Astrocyte (in vitro differentiated cells and primary cell): ENCODE measurements around the gene BTBD6. TPM values are rescaled to one million over a fixed set of nuclear protein-coding genes. Genes with fewer than 3 reads are reported as not detected.

Source experiments
- DNase-seq: peaks from one replicate; pipeline ENCODE4 v3.0.0-alpha.2; 2010; ENCODE audit warnings: low read depth
- FAIRE-seq: peaks from 2 replicates; lab custom pipeline; 2011; peaks lifted over from hg19 to GRCh38; lab: Jason Lieb, UNC
- H2AFZ ChIP-seq: 2 replicates; pipeline ENCODE4 v1.6.0; 2012; ENCODE audit warnings: low read depth, low read length, inconsistent platforms
- H3K27ac ChIP-seq: 2 replicates; pipeline ENCODE4 v1.5.1; 2011; ENCODE audit warnings: low read depth, low read length, inconsistent platforms
- H3K27me3 ChIP-seq: 2 replicates; pipeline ENCODE4 v1.6.0; 2011; ENCODE audit warnings: low read length, inconsistent platforms; ENCODE audit not compliant: insufficient read depth
- H3K36me3 ChIP-seq: 2 replicates; pipeline ENCODE4 v1.5.1; 2011; ENCODE audit warnings: low read length, inconsistent platforms; ENCODE audit not compliant: insufficient read depth
- H3K4me1 ChIP-seq: 2 replicates; pipeline ENCODE4 v1.5.1; 2011; ENCODE audit warnings: low read length, inconsistent platforms; ENCODE audit not compliant: insufficient read depth
- H3K4me2 ChIP-seq: 2 replicates; pipeline ENCODE4 v1.6.0; 2012; ENCODE audit warnings: low read length, inconsistent platforms
- H3K4me3 ChIP-seq: 2 replicates; pipeline ENCODE4 v1.5.1; 2011; ENCODE audit warnings: low read depth, mild to moderate bottlenecking, low read length, inconsistent platforms; ENCODE audit not compliant: insufficient read depth
- H3K79me2 ChIP-seq: 2 replicates; pipeline ENCODE4 v1.6.0; 2012; ENCODE audit warnings: mild to moderate bottlenecking, low read length, inconsistent platforms; ENCODE audit not compliant: insufficient read depth
- H3K9ac ChIP-seq: 2 replicates; pipeline ENCODE4 v1.6.0; 2012; ENCODE audit warnings: mild to moderate bottlenecking, low read length, inconsistent platforms
- H3K9me3 ChIP-seq: 2 replicates; pipeline ENCODE4 v1.5.1; 2012; ENCODE audit warnings: low read depth, mild to moderate bottlenecking, low read length, inconsistent platforms; ENCODE audit not compliant: insufficient read depth
- H4K20me1 ChIP-seq: 2 replicates; pipeline ENCODE4 v1.6.0; 2012; ENCODE audit warnings: low read length, inconsistent platforms; ENCODE audit not compliant: insufficient read depth
- H3K27ac Mint-ChIP-seq: one replicate; pipeline ENCODE4 v1.8.0; 2021; ENCODE audit warnings: mild to moderate bottlenecking, mixed read lengths; ENCODE audit not compliant: unreplicated experiment
- H3K27me3 Mint-ChIP-seq: one replicate; pipeline ENCODE4 v1.8.0; 2021; ENCODE audit warnings: low read depth, mixed read lengths; ENCODE audit not compliant: unreplicated experiment
- H3K36me3 Mint-ChIP-seq: one replicate; pipeline ENCODE4 v1.8.0; 2021; ENCODE audit warnings: low read depth, mixed read lengths; ENCODE audit not compliant: unreplicated experiment
- H3K4me1 Mint-ChIP-seq: one replicate; pipeline ENCODE4 v1.8.0; 2021; ENCODE audit warnings: low read depth, mixed read lengths; ENCODE audit not compliant: unreplicated experiment
- H3K4me3 Mint-ChIP-seq: one replicate; pipeline ENCODE4 v1.8.0; 2021; ENCODE audit warnings: mild to moderate bottlenecking, moderate library complexity, mixed read lengths; ENCODE audit not compliant: unreplicated experiment
- H3K9me3 Mint-ChIP-seq: one replicate; pipeline ENCODE4 v1.8.0; 2021; ENCODE audit warnings: mild to moderate bottlenecking, mixed read lengths; ENCODE audit not compliant: unreplicated experiment
- EZH2 ChIP-seq: IDR thresholded peaks from 2 replicates; pipeline ENCODE4 v1.6.1; 2012; ENCODE audit warnings: mild to moderate bottlenecking, low read length, inconsistent platforms; ENCODE audit not compliant: insufficient read depth
- total RNA-seq: library from RNA; stranded (reverse); gene quantifications from 2 replicates; pipeline ENCODE4 v1.2.1, GENCODE V29; 2021
- TF ChIP-seq, protein P1 (sequence below): IDR thresholded peaks from 2 replicates; pipeline ENCODE4 v1.5.1; 2011; ENCODE audit warnings: low read depth, mild to moderate bottlenecking, inconsistent platforms, low read length, moderate library complexity; ENCODE audit not compliant: insufficient read depth

Gene BTBD6
- total RNA-seq, 1 donor from 2014 or later = 25.1 TPM

DNA sequence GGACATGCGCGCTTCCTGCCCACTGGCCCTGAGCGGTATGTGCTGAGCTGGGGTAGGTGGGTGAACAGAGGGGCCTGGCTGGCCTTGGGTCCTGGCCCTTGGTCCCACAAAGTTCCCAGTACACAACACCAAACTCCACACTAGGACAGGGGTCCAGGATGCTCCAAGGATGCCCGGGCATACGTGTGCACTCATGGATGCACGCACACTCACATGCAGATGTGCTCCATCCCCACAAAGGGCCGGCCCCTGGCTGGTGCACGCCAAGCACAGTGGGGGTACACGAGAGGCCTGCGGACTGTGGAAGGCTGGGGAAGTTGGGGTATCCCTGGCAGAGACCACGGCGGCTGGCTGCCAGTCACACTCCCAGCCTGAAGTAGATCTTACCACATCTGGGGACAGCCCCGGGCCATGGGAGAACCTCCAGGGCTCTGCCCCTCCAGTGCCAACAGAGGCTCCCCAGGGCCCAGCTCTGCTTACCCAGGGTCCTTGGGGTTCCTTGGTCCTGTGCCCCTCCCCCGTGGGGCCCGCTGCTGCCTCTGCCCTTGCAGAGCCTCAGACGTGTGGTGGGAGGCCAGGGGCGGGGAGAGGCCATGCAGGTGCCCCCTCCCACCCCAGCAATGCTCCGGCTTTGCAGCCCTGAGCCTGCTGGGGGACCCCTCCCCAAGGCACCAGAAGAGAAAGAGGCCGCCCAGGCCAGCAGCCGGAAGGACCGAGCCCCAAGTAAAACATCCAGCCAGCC lies 43.2 kb upstream of the BTBD6 start:
- Mint-ChIP-seq H3K27me3 (peaks cover 10% of the 10 kb centered on the region), H3K9me3 (no peaks in the 10 kb centered on the region), H3K27ac (no peak overlapping the region), H3K4me3 (no peak overlapping the region), H3K36me3 (no peaks in the 10 kb centered on the region), H3K4me1 (no peaks in the 10 kb centered on the region)
- no peak for DNase-seq
- H3K4me2 ChIP-seq = no peak overlapping the region
- H2AFZ ChIP-seq = no peak overlapping the region
- no peaks in the 10 kb centered on the region for H3K79me2 ChIP-seq
- no peaks in the 10 kb centered on the region for H3K27me3 ChIP-seq
- no peak for TF ChIP-seq EZH2
- TF ChIP-seq, protein P1, sequence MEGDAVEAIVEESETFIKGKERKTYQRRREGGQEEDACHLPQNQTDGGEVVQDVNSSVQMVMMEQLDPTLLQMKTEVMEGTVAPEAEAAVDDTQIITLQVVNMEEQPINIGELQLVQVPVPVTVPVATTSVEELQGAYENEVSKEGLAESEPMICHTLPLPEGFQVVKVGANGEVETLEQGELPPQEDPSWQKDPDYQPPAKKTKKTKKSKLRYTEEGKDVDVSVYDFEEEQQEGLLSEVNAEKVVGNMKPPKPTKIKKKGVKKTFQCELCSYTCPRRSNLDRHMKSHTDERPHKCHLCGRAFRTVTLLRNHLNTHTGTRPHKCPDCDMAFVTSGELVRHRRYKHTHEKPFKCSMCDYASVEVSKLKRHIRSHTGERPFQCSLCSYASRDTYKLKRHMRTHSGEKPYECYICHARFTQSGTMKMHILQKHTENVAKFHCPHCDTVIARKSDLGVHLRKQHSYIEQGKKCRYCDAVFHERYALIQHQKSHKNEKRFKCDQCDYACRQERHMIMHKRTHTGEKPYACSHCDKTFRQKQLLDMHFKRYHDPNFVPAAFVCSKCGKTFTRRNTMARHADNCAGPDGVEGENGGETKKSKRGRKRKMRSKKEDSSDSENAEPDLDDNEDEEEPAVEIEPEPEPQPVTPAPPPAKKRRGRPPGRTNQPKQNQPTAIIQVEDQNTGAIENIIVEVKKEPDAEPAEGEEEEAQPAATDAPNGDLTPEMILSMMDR = no peak
- no peaks in the 10 kb centered on the region for H3K4me1 ChIP-seq
- H3K4me3 ChIP-seq = no peak overlapping the region
- H3K9ac ChIP-seq = no peak overlapping the region
- H3K27ac ChIP-seq = no peak overlapping the region
- H4K20me1 ChIP-seq = no peaks in the 10 kb centered on the region
- FAIRE-seq = no peak
- H3K36me3 ChIP-seq = no peaks in the 10 kb centered on the region
- H3K9me3 ChIP-seq = no peaks in the 10 kb centered on the region

DNA sequence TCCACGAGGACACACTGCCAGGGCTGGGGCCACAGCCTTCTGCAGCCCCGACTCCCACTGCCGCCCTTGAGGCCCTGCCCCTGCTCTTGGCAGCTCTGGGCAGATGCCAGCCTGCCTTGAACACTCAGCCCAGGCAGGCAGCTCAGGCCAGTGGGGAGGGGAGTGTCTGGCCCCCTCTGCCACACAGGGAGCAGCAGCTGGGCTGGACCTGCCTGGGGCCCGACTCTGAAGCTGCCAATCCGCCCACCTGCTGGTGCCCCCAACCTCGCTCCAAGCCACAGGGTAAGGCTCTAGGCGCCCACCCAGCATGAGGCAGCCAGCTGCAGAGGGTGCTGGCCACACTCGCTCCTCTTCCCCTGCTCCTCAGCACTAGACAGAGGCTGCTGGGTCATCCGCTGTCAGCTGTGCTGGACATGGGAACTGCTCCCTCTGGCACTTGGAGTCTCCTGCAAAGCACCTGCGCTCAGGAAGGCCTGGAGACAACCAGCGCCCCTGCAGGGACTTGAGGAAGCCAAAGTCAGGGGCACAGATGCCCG lies 42.6 kb upstream of the BTBD6 start:
- FAIRE-seq = no peak

More for the DNA sequence above, 42.6 kb upstream of the BTBD6 start:
- H3K9ac ChIP-seq = no peak overlapping the region
- H3K4me3 ChIP-seq = no peak overlapping the region
- no peak overlapping the region for H3K27ac Mint-ChIP-seq
- H3K36me3 Mint-ChIP-seq = no peaks in the 10 kb centered on the region
- H3K36me3 ChIP-seq = no peaks in the 10 kb centered on the region
- H3K9me3 ChIP-seq = no peaks in the 10 kb centered on the region
- H3K27me3 Mint-ChIP-seq = peaks cover 4% of the 10 kb centered on the region
- no peaks in the 10 kb centered on the region for H3K4me1 ChIP-seq
- H3K9me3 Mint-ChIP-seq = no peaks in the 10 kb centered on the region
- no peak overlapping the region for H3K27ac ChIP-seq
- H3K79me2 ChIP-seq = no peaks in the 10 kb centered on the region
- TF ChIP-seq, protein P1 = no peak
- no peak for TF ChIP-seq EZH2
- no peaks in the 10 kb centered on the region for H3K4me1 Mint-ChIP-seq
- no peak overlapping the region for H3K4me2 ChIP-seq
- DNase-seq = no peak
- H3K4me3 Mint-ChIP-seq = no peak overlapping the region
- no peaks in the 10 kb centered on the region for H4K20me1 ChIP-seq
- no peak overlapping the region for H2AFZ ChIP-seq
- H3K27me3 ChIP-seq = no peaks in the 10 kb centered on the region
